Endothelial cell of umbilical vein (primary cell): ENCODE data around the gene CRY1.

ENCODE experiments used
- EZH2 ChIP-seq: IDR thresholded peaks from 2 replicates; pipeline ENCODE4 v1.6.1; 2012; ENCODE audit warnings: borderline replicate concordance, low read depth, mild to moderate bottlenecking, moderate library complexity, low read length, inconsistent platforms; ENCODE audit not compliant: severe bottlenecking
- JUN ChIP-seq: IDR thresholded peaks from 2 replicates; pipeline ENCODE4 v1.6.1; 2011; ENCODE audit warnings: borderline replicate concordance, low read depth; ENCODE audit not compliant: insufficient read length, insufficient read depth
- POLR2A ChIP-seq: IDR thresholded peaks from 2 replicates; pipeline ENCODE4 v1.6.1; 2012; ENCODE audit warnings: low read depth, mild to moderate bottlenecking, control low read depth, low read length
- POLR2AphosphoS5 ChIP-seq: IDR thresholded peaks from 2 replicates; pipeline ENCODE4 v1.6.1; 2012; ENCODE audit warnings: low read depth, mild to moderate bottlenecking, control low read depth, low read length, moderate library complexity; ENCODE audit not compliant: insufficient read depth
- TF ChIP-seq, protein P1 (sequence below): IDR thresholded peaks from 2 replicates; pipeline ENCODE4 v1.6.1; 2011; ENCODE audit not compliant: insufficient read depth, insufficient read length
- TF ChIP-seq, protein P2 (sequence below), 2 donors: IDR thresholded peaks; 1 replicate in 1 of 2; 2 replicates in 1 of 2; pipeline ENCODE4 v1.5.1; 2011; ENCODE audit warnings: low read length in 2 of 2, mild to moderate bottlenecking in 2 of 2, moderate library complexity in 2 of 2, control low read depth in 1 of 2, inconsistent platforms in 1 of 2, low read depth in 1 of 2; ENCODE audit not compliant: insufficient read depth in 1 of 2; ENCODE audit errors: extremely low read depth in 1 of 2

DNA sequence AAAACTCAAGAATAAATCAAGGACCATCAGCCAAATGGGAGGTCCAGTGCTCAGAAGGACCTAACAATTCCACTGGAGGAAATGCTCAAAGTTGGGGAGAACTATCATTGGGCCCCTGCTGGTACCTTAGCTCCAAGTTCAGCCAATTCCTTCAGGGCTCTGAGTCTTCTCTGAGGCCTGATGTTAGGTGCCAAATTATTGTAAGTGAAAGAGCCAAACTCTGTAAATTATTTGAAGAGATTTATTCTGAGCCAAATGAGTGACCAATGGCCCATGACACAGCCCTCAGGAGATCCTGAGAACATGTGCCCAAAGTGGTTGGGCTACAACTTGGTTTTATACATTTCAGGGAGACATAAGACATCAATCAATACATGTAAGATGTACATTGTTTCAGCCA, 145.9 kb downstream of the CRY1 start:
- TF ChIP-seq, protein P1, sequence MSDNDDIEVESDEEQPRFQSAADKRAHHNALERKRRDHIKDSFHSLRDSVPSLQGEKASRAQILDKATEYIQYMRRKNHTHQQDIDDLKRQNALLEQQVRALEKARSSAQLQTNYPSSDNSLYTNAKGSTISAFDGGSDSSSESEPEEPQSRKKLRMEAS, result no peak
- TF ChIP-seq, protein P2, sequence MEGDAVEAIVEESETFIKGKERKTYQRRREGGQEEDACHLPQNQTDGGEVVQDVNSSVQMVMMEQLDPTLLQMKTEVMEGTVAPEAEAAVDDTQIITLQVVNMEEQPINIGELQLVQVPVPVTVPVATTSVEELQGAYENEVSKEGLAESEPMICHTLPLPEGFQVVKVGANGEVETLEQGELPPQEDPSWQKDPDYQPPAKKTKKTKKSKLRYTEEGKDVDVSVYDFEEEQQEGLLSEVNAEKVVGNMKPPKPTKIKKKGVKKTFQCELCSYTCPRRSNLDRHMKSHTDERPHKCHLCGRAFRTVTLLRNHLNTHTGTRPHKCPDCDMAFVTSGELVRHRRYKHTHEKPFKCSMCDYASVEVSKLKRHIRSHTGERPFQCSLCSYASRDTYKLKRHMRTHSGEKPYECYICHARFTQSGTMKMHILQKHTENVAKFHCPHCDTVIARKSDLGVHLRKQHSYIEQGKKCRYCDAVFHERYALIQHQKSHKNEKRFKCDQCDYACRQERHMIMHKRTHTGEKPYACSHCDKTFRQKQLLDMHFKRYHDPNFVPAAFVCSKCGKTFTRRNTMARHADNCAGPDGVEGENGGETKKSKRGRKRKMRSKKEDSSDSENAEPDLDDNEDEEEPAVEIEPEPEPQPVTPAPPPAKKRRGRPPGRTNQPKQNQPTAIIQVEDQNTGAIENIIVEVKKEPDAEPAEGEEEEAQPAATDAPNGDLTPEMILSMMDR (IDR thresholded peaks at IDR 0.05; ENCODE audit: extremely low read depth in 1 of 2, insufficient read depth in 1 of 2, low read depth in 1 of 2, low read length in 2 of 2), result no peak
- TF ChIP-seq POLR2AphosphoS5, result no peak
- no peak for TF ChIP-seq POLR2A
- no peak for TF ChIP-seq EZH2
- no peak for TF ChIP-seq JUN
